Activated CD8-positive, alpha-beta memory T cell treated with anti-CD3 and anti-CD28 coated beads, Interleukin-2, amount 50 U/mL, for 1 hour (primary cell): Measurements from ENCODE around the gene DUSP21.
"Not testable (repeated sequence)": the region's sequence is repeated elsewhere in the genome, so short reads cannot be mapped to it uniquely, and the experiment has no call there.

Source experiments
- DNase-seq: peaks from one replicate; pipeline ENCODE4 v3.0.0-alpha.2; 2020; ENCODE audit errors: extremely low read depth

DUSP21 gene

DNA sequence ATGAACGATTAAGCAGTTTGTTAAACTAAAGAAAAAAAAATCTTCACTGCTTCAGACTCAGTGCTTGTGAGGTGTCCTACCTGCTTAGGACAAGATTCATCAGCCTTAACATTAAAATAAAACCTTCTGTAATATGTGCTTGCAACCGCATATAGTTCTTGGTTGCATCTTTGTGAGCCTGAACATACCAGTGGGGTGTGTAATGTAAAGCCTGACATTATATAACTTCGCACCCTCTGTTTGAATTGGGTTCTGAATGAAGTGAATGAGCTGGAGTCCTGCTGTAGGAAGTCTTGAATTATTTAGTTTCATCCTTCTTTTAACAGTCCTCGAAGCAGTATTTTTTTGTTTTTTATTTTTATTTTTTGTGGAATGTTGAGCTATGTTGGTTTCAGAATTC, 32.3 kb downstream of the DUSP21 start:
- DNase-seq: no peak

DNA sequence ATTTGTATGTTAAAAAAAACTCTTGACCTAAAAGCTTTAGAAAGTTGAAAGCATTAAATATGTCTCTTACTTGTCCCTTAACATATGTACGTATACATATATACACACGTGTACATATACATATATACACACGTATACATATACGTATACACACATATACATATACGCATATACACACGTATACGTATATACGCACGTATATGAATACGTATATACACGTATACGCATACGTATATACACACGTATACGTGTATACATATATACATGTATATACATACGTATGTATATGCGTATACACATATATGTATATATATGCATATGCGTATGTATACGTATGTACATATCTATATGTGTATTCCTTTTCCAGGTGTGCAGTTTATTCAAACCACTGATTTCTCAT, 32.9 kb downstream of the DUSP21 start:
- DNase-seq: no peak

DNA sequence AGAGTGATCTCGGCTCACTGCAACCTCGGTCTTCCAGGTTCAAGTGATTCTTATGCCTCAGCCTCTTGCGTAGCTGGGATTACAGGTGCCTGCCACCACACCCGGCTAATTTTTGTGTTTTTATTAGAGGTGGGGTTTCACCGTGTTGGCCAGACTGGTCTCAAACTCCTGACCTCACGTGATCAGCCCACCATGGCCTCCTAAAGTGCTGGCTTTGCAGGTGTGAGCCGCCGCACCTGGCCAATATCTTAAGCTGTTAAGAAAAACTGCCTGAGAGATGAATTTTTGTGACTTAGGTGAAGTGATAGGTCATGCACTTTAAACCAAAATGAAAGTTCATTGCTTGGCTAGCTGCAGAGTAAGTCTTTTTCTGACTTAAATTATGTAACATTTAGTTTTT, 35.0 kb downstream of the DUSP21 start:
- no peak for DNase-seq

DNA sequence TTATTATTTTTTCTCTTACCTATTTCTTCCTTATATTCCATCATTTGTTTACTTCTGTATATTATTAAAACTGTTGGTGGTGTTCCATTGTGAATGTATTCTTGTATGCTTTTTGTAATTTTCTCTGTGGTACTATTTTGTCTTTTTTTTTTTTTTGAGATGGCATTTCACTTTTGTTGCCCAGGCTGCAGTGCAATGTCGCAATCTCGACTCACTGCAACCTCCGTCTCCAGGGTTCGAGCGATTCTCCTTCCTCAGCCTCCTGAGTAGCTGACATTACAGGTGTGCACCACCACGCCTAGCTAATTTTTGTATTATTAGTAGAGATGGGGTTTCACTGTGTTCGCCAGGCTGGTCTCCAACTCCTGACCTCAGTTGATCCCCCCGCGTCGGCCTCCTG, 37.7 kb downstream of the DUSP21 start:
- no peak for DNase-seq

DNA sequence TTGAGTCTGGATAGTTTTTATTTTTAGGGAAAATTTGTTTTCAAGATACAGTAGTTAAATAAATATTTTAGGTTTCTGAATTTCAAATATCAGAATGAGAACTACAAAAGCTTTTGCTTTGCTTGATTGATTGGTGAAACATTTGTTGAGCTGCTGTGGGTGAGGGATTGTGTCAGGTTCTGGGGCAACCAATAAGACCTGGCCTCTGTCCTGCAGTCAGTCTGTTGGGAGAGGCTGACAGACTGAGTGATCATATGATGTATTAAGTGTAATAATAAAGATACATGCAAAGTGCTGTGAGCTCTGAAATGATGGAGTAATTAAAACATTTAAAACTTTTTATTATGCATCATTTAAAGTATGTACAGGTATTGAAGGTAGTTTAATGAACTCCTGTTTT, 38.8 kb downstream of the DUSP21 start:
- DNase-seq: no peak

DNA sequence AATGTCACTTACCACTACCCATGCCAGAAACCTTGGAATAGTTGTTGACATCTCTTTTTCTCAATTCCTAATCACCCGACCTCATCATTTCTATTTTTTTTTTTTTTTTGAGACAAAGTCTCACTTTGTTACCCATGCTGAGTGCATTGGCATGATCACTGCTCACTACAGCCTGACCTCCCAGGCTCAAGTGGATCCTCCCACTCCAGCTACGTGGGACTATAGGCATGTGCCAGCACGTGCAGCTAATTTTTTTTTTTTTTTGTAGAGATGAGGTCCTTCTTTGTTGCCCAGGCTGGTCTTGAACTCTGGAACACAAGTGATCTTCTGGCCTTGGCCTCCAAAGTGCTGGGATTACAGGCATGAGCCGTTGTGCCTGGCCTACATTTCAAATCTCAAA, 41.1 kb downstream of the DUSP21 start:
- no peak for DNase-seq

DNA sequence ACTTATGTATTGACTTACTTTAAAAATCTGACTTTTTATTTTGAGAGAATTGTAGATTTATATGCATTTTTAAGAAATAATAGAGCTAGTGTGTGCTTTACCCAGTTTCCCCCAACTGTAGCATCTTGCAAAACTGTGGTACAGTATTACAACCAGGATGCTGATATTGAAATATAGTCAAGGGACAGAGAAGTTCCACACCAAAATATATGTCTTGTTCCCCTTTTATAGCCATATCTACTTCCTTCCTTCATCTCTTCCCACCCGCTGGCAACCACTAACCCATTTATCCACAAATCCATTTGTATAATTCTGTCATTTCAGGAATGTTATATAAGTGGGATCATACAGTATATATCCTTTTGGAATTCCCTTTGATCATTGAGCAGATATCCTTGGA, 46.0 kb downstream of the DUSP21 start:
- DNase-seq: no peak

DNA sequence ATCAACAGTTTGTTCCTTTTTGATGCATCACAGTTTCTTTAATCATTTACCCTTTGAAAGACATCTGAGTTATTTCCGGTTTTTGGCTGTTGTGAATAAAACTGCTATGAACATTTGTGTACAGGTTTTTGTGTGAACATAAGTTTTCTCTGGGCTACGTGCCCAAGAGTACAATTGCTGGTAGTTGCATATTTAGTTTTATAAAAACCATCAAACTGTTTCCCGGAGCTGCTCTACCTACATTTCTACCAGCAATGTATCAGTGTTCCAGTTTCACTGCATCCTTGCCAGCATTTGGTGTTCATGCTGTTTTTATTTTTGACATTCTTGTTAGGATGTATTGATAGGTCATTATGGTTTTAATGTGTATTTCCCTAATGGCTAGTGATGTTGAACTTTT, 46.4 kb downstream of the DUSP21 start:
- no peak for DNase-seq

DNA sequence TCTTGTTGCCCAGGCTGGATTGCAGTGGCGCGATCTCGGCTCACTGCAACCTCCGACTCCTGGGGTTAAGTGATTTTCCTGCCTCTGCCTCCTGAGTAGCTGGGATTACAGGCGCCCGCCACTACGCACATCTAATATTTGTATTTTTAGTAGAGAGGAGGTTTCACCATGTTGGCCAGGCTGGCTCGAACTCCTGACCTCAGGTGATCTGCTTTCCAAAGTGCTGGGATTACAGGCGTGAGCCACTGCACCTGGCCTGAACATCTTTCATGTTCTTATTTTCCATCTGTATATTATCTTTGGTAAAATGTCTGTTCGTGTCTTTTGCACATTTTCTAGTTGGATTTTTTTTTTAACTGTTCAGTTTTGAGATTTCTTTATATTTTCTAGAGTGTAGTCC, 46.9 kb downstream of the DUSP21 start:
- not testable (repeated sequence) for DNase-seq

DNA sequence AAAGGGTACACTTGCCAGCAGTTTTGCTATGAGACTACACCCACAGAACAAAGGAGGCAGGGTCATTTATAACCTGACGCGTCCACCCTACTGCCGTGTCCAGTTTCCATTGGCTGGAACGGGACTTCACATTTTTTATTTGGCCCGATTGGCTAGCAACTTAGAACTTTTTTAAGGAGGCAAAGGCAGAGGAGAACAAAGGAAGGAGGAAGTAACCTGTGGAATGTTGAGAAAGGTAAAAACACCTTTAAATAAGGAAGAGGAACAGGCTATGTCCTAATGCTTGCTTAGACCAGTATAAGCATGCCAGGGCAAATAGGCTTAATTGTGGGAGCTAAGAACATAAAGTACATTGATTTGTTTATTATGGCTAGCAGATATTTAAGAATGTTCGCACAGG, 47.8 kb downstream of the DUSP21 start:
- DNase-seq: no peak
